ENCODE measurements around the gene GLS. TPM values are rescaled to one million over a fixed set of nuclear protein-coding genes. Genes with fewer than 3 reads are reported as not detected.

Gene GLS
- total RNA-seq, 2 donors from 2014 or later, result 282 to 501 TPM

DNA sequence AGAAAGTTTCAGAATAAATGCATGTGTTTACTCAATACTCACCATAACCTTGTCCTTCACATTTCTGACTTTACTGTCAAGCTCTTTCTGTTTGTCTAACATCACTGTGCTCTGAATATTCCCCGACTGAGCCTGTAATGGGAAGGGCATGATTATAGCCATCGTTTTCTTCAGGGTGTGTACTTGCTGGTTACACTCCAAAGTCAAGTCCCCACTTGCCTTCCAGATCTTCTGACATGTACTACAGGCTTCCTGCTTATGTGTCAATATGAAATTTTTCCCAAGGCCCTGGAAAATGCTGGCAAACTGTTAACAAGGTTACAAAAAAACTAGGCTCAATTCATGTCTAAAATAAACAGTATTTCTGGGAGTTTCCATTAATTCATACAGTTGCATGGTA, 120.4 kb downstream of the GLS start:
- Mint-ChIP-seq H3K36me3 (peaks cover 71 to 96% of the 10 kb centered on the region in 2 donors), H3K27ac (peak overlapping the region; percentile 55 to 81), H3K9me3 (peaks cover 9 to 15% of the 10 kb centered on the region in 2 donors)
- DNase-seq (ENCODE audit: low spot score in 2 of 2) (no peak), ATAC-seq (no peak)

DNA sequence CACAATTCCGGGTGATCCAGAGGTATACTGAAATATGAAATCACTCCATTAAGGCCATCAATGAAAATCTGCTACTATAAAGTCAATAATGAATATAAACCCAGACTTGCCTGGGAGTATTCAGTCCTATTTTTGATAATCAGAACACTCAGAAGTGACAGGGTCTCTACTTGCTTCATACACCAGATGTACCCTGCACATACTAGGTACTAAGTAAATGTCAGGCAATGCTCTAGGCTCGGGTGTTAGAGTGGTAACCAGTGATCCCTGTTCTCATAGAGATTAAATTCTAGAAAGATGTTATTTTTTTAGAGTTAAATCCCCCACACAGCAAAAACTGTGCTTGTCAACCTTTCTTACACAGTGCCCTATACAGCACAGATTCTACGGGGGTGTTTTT, 121.0 kb downstream of the GLS start:
- DNase-seq (ENCODE audit: low spot score in 2 of 2), result no peak
- peaks cover 8 to 15% of the 10 kb centered on the region in 2 donors for H3K9me3 Mint-ChIP-seq
- peak overlapping the region; percentile 55 to 81 for H3K27ac Mint-ChIP-seq
- H3K36me3 Mint-ChIP-seq, result peaks cover 71 to 96% of the 10 kb centered on the region in 2 donors
- no peak for ATAC-seq

DNA sequence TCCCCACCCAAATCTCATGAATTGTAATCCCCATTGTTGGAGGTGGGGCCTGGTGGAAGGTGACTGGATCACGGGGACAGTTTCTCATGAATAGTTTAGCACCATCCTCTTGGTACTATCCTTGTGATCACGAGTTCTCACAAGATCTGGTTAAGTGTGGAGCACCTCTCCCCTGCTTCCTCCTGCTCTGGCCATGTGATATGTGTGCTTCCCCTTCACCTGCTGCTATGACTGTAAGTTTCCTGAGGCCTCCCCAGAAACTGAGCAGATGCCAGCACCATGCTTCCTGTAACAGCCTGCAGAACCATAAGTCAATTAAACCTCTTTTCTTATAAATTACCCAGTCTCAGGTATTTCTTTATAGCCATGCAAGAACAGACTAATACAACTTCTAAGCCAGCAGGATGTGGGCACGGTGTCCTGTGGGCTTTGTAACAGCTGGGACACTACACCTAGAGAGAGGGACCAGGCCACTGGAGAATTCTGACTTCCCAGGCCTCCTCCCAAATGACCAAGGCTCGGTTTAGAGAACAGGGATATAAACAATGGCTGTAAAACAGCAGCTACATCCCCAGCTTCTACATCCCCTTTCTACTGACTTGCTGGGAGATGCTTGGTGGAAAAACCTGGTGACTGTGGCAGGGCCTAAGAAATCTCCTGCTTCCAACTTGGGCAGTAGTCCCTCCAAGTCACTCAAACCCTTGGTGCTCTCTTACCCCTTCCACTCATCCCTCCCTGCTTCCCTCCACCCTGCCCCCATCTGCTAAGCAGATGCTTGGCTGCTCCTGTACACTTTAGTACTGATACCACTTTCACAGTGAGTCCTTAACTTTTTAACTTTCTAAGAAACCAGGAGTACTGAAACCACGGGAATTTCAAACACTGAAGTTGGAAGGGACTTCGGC, 123.0 kb downstream of the GLS start:
- Mint-ChIP-seq H3K27ac (peak overlapping the region; percentile 69 to 93), H3K36me3 (peaks cover 67 to 100% of the 10 kb centered on the region in 2 donors), H3K9me3 (peaks cover 8 to 15% of the 10 kb centered on the region in 2 donors)
- DNase-seq (ENCODE audit: low spot score in 2 of 2), result no peak
- ATAC-seq, result peak; percentile 16 to 82

DNA sequence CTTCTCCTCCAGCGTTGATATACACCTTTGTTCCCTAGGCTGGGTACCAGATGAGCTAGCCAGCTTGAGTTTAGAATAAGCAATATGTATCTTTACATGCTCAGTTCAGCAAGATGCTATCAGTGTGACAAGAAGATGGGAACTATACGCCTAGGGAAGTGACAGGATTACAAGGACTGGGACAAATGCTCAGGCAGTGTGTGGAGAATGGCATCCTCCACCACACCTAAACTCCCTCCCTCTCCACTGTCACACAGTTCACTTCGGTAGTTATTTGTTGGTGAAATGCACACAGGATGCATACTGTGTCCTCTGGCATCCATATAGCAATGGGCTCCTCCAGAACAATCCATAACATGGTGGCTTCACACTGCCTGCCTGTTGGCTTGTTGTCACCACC, 125.7 kb downstream of the GLS start:
- ATAC-seq, result no peak
- DNase-seq (ENCODE audit: low spot score in 2 of 2), result no peak
- Mint-ChIP-seq H3K27ac (peak overlapping the region; percentile 9 to 86), H3K9me3 (peaks cover 8 to 15% of the 10 kb centered on the region in 2 donors), H3K36me3 (peaks cover 68 to 89% of the 10 kb centered on the region in 2 donors)

DNA sequence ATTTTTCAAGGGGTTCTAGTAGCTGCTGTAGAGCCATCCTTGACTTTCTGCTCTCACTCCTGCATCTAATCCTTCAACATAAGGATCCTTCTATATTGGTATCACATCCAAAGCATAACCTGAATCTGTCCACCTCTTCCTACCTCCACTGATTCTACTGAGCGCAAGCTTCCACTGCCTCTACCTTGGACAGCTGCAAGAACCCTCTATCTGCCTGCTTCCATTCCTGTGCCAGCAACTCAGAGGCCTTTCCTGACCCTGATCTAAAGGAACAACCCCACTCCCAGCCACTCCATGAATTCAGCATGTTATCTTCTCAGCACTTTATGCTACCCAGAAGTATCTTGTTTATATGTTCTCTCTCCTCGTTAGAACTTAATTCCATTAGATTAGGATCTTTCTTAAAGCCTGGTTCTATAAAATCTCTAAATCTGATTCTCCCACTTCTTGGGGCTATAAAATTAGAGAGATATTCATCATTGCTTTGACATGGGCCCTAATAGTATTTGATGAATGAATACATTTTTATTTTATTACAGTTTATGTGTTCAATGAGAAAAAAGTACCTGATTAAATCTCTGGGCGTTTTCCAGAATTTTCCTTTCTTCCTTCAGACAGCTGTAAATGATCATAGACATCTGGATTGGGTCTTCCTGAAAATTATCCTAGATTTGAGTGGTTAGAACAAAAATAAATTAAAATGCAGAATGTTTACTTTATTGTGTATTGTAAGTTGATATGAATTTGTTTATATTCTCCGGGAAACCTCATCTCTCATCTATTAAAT, 126.6 kb downstream of the GLS start:
- Mint-ChIP-seq H3K36me3 (peaks cover 70 to 80% of the 10 kb centered on the region in 2 donors), H3K27ac (peak overlapping the region; percentile 9 to 86), H3K9me3 (peaks cover 8 to 15% of the 10 kb centered on the region in 2 donors)
- ATAC-seq (no peak), DNase-seq (ENCODE audit: low spot score in 2 of 2) (no peak)

DNA sequence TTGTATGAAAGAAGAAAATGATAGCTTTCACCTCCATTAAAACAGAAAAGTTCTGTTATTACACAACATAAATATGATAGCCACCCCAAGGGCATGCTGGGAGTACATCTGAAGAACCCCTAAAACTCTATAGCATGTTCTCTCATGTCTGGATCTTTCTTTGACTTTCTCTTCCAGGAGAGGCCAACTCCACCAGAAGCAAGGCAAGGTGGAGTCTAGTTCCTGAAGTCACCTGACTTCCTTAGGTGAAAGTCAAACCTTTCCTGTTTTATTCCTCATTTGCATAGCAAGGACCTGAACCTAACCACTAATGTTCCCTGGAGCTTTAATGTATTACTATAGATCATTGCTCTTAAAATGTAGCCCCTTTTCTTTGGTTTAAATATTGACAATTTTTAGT, 127.7 kb downstream of the GLS start:
- DNase-seq (ENCODE audit: low spot score in 2 of 2) (no peak), ATAC-seq (no peak)
- H3K9me3 Mint-ChIP-seq, result peaks cover 8 to 15% of the 10 kb centered on the region in 2 donors
- peaks cover 61 to 69% of the 10 kb centered on the region in 2 donors for H3K36me3 Mint-ChIP-seq
- peak overlapping the region; percentile 47 to 49 for H3K27ac Mint-ChIP-seq

DNA sequence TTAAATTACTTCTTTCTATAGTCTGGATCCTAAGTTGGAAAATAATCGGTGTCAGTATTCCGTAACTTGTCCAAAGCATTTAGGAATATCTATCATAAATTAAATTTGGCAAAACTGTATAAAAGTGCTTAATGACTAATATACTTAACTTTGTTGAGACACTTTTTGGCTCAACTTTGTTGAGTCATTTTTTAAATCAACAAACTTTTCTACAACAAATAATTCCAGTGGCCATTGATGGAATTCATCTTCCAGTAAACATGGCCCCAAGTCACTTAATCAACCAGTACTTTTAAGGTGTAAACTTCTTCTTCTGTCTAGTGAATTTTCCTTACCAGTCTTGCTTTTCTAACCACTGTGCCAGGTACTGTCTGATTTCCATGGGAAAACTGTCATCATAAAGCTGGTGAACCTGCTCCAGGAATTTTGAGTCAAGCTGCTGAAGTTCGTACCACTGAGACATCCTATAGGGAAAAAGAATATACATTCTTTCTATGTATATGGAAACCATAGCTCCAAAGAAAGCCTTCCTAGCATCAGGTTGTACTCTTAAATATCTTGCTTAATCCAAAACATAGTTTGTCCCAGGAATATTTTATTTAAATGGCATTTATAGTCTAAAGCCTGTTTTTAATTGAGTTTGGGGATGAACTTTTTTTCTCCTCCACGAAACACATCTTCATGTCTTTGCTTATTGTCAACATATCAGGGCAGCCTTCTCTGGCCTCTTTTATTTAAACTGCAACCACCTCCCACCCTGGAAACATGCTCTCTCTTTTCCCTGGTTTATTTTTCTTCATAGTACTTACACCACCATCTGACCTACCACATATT, 129.1 kb downstream of the GLS start:
- no peak for DNase-seq (ENCODE audit: low spot score in 2 of 2)
- Mint-ChIP-seq H3K9me3 (peaks cover 8 to 15% of the 10 kb centered on the region in 2 donors), H3K27ac (peak overlapping the region in 1 of 2 donors; percentile 85), H3K36me3 (peaks cover 47 to 54% of the 10 kb centered on the region in 2 donors)
- no peak for ATAC-seq

DNA sequence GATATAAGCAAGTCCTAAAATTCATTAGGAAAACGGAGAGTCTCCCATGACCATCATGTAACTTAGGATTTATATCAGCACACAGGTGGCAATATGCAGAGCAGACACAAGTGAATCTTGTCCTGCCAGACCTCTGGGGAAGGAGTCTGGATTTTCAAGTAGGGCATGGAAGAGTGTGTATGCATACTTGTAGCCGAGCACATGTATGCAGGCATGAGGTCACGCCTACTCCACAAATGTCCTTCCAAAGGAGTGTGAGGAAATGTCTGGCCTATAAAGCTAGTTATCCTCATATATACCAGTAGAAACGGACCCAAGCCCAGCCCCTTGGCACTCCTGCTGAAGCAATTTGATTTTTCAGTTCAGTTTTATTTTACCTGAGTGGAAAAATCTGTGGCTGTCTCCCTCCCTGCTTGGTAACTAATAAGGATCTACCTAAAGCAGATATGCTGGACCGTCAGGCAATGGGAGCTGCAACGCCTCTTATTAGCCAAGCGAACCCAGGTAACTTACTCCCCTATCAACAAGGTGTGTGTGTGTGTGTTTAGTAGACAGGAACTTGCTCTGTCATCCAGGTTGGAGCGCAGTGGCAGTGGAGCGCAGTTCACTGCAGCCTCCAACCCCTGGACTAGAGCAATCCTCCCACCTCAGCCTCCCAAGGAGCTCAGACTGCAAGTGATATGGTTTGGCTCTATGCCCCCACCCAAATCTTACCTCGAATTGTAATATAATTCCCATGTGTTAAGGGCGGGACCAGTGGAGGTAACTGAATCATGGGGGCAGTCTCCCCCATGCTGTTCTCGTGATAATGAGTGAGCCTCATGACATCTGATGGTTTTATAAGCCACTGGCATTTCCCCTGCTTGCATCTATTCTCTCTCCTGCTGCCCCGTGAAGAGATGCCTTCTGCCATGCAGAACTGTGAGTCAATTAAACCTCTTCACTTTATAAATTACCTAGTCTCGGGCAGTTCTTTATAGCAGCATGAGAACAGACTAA, 130.6 kb downstream of the GLS start:
- Mint-ChIP-seq H3K27ac (peak overlapping the region in 1 of 2 donors; percentile 93), H3K36me3 (peaks cover 32 to 49% of the 10 kb centered on the region in 2 donors), H3K9me3 (peaks cover 8 to 13% of the 10 kb centered on the region in 2 donors)
- DNase-seq (ENCODE audit: low spot score in 2 of 2), result no peak
- peak in 1 of 2 donors; percentile 5 for ATAC-seq

DNA sequence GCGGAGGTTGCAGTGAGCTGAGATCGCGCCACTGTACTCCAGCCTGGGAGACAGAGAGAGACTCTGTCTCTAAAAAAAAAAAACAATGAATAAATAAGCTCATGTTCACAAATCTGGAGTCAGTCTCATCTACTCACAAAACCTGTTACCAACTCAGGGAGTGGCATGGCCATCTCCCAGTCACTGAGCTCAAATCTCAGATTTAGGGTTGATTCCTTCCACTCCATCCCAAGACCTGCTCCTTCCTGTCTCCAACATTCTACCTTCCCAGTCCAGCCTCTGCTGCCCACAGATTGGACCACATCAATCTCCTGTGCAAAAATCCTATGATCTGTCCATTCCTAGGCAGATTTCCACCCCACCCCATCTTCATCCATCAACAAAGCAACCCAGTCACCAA, 131.7 kb downstream of the GLS start:
- Mint-ChIP-seq H3K27ac (no peak overlapping the region), H3K36me3 (peaks cover 27 to 45% of the 10 kb centered on the region in 2 donors), H3K9me3 (peaks cover 10 to 11% of the 10 kb centered on the region in 2 donors)
- DNase-seq (ENCODE audit: low spot score in 2 of 2) (no peak), ATAC-seq (no peak)

DNA sequence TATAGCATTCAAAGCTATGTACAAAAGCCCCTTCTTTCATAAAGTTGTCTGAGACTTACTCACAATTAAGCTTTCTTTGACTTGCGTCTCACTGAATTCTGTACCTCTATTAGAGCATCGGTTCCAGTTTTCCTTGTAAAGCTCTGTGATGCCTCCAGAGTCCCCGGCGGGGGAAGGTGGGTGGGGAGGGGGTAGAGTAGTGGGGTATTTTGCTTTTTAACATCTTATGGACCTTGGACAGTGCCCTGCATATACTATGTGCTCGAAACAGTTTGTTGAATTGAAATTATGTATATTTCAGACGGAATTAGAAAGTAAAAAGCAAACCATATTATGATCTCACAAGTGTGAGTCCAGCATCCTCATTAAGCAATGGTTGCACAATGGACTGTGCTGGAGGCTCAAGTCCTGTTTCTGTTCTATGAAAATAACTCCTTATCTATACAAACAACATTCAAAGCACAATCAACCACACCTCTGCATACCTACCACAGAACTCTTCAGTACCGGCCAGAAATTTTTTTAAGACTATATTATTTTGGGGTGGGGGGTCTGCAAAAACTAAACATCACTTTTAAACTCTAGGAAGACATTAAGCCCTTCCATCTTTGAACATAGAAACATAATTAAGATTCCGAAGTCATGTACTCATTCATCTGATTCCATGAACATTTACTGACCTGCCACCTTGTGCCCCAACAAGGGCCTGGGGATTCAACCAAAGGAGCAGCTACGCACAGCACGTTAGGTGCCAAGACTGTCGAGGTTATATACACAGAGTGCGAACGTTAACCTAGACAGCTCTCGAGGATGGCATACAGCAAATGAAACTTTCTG, 132.4 kb downstream of the GLS start:
- no peak overlapping the region for H3K27ac Mint-ChIP-seq
- ATAC-seq (no peak), DNase-seq (ENCODE audit: low spot score in 2 of 2) (no peak)
- H3K9me3 Mint-ChIP-seq, result peaks cover 10 to 11% of the 10 kb centered on the region in 2 donors
- peaks cover 26 to 38% of the 10 kb centered on the region in 2 donors for H3K36me3 Mint-ChIP-seq

DNA sequence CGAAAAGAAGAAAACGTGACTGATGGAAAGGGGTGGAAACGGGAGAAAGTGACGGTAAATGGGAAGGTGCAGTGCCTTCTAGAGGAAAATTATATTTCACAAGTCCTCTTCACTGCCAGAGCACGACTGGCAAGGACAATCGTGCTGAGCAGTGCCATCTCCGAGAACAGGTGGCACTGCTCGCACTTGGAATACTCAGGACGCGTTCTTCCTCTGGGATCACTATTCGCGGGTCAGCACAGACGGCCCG, 133.0 kb downstream of the GLS start:
- Mint-ChIP-seq H3K27ac (no peak overlapping the region), H3K9me3 (peaks cover 10 to 11% of the 10 kb centered on the region in 2 donors), H3K36me3 (peaks cover 26 to 32% of the 10 kb centered on the region in 2 donors)
- ATAC-seq, result no peak
- no peak for DNase-seq (ENCODE audit: low spot score in 2 of 2)

DNA sequence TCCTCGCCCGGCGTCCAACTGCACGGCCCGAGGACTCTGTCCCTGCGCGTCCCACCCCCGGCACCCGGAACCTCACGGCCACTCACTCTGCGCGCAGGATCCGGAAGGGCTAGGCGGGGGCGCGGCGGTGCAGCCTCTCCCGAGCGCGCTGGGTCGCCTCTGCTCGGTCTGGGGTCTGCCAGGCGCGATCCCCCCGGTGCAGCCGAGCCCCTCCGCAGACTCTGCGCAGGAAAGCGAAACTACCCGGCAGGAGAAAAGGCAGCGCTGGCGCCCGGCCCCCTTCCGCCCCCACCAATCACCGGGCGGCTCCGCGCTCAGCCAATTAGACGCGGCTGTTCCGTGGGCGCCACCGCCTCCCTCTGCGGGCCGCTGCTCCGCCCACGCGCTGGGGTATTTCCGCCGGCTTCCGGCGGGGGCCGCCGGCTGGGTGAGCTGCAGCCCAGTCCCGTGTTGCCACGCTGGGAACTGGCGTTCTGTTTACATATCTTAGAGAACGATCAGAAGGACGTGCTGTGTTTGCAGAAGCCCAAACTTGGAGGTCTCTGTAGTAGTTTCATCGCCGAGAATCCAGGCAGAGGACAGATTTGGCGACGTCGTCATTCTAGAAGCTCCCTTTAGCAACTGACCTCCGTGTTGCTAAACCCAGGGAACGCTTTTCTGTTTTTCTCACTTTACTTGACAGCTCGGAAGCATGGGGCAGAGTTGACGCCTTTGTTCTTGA, 133.5 kb downstream of the GLS start, which contains the start of gene STAT1:
Gene STAT1, minus strand, starts transcription at position 240 of the 721 bp plus-strand sequence. CDS start 4,168 bp downstream, outside the sequence.
- ATAC-seq (peak; percentile 79 to 85), DNase-seq (ENCODE audit: low spot score in 2 of 2) (peak; percentile 96 to 99)
- no peak within 1 kb of the TSS for H3K27ac Mint-ChIP-seq
- H3K9me3 Mint-ChIP-seq, result peaks cover 10 to 11% of the 10 kb centered on the region in 2 donors
- H3K36me3 Mint-ChIP-seq, result peaks cover 26 to 29% of the 10 kb centered on the region in 2 donors

DNA sequence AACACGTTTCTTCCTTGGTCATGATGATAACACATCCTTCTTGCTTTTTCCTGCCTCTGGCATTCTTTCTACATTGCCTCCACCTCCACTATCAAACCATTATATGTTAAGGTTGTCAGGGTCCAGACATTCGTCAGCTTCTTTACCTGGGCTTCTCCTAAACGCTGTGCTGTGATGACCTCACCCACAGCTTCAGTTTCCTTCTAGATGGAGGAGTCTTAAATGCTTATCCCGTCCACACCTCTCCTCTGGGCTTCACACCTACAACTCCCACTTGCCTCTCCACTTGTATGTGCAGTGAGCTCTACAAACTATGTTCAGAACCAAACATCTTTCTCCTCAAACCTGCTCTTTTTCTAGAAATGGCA, 134.0 kb downstream of the GLS start:
- H3K36me3 Mint-ChIP-seq, result peaks cover 24 to 25% of the 10 kb centered on the region in 2 donors
- DNase-seq (ENCODE audit: low spot score in 2 of 2) (peak in 1 of 2 donors; percentile 27), ATAC-seq (peak; percentile 9 to 51)
- peaks cover 10 to 11% of the 10 kb centered on the region in 2 donors for H3K9me3 Mint-ChIP-seq
- no peak overlapping the region for H3K27ac Mint-ChIP-seq
